SU-DHL-6 (cell line): ENCODE data around the gene HAUS7.

ENCODE experiments used
- H2AFZ ChIP-seq: fragments of 200-600 bp; sonication (generic); 2 replicates; pipeline ENCODE4 v1.6.1; 2014; ENCODE audit warnings: low read depth, mild to moderate bottlenecking, moderate library complexity, mixed read lengths, antibody characterized with exemption, low read length; ENCODE audit not compliant: severe bottlenecking
- H3F3A ChIP-seq: fragments of 200-600 bp; shearing (Covaris generic); 2 replicates; pipeline ENCODE4 v1.6.0; 2016; ENCODE audit warnings: antibody characterized with exemption, mild to moderate bottlenecking; ENCODE audit not compliant: insufficient read depth
- H3K27ac ChIP-seq: fragments of 200-600 bp; sonication (generic); 2 replicates; pipeline ENCODE4 v1.5.1; 2016; ENCODE audit warnings: low read depth, mild to moderate bottlenecking, low read length, moderate library complexity, mixed read lengths
- H3K27me3 ChIP-seq: fragments of 200-600 bp; sonication (generic), shearing (Covaris generic); 2 replicates; pipeline ENCODE4 v1.6.0; 2014; ENCODE audit warnings: mild to moderate bottlenecking, low read length
- H3K36me3 ChIP-seq: fragments of 200-600 bp; sonication (generic); 2 replicates; pipeline ENCODE4 v1.6.1; 2014; ENCODE audit warnings: mild to moderate bottlenecking, low read length, mixed read lengths
- H3K4me2 ChIP-seq: fragments of 300-600, 200-600 bp; shearing (Covaris generic), sonication (generic); 2 replicates; pipeline ENCODE4 v1.6.0; 2014; ENCODE audit warnings: low read length, low read depth, mild to moderate bottlenecking; ENCODE audit not compliant: poor library complexity, severe bottlenecking
- H3K4me3 ChIP-seq: fragments of 200-600 bp; sonication (generic); 2 replicates; pipeline ENCODE4 v1.5.1; 2014; ENCODE audit warnings: antibody characterized with exemption, low read length, mild to moderate bottlenecking, mixed read lengths; ENCODE audit not compliant: insufficient read depth, poor library complexity, severe bottlenecking
- H3K79me2 ChIP-seq: fragments of 200-600 bp; sonication (generic); 2 replicates; pipeline ENCODE4 v1.6.1; 2014; ENCODE audit warnings: mild to moderate bottlenecking, low read length, moderate library complexity; ENCODE audit not compliant: insufficient read depth
- H3K9ac ChIP-seq: fragments of 200-600 bp; sonication (generic); 2 replicates; pipeline ENCODE4 v1.7.0; 2014; ENCODE audit warnings: mild to moderate bottlenecking, low read length
- H3K9me2 ChIP-seq: fragments of 200-600 bp; sonication (generic); replicated peaks from 2 replicates; pipeline ENCODE4 v1.6.1; 2014; ENCODE audit warnings: low read length; ENCODE audit not compliant: insufficient read depth
- H3K9me3 ChIP-seq: fragments of 200-600 bp; sonication (generic); 2 replicates; pipeline ENCODE4 v1.6.1; 2014; ENCODE audit warnings: low read length, mixed read lengths; ENCODE audit not compliant: insufficient read depth
- H4K20me1 ChIP-seq: fragments of 200-600 bp; sonication (generic); 2 replicates; pipeline ENCODE4 v1.6.1; 2014; ENCODE audit warnings: low read depth, mild to moderate bottlenecking, antibody characterized with exemption, low read length, moderate library complexity, mixed read lengths
- CTCF ChIP-seq: fragments of 200-600 bp; sonication (generic); IDR thresholded peaks from one replicate; pipeline ENCODE4 v1.5.1; 2017; ENCODE audit warnings: antibody characterized with exemption, mild to moderate bottlenecking, low read length, moderate library complexity; ENCODE audit not compliant: insufficient read depth, poor library complexity, severe bottlenecking
- EZH2phosphoT487 ChIP-seq: fragments of 200-600 bp; sonication (generic), shearing (Covaris generic); conservative IDR thresholded peaks from 2 replicates; pipeline ENCODE4 v1.6.1; 2018; ENCODE audit warnings: mild to moderate bottlenecking, antibody characterized with exemption, low read length, moderate library complexity, mixed read lengths

HAUS7 gene

DNA sequence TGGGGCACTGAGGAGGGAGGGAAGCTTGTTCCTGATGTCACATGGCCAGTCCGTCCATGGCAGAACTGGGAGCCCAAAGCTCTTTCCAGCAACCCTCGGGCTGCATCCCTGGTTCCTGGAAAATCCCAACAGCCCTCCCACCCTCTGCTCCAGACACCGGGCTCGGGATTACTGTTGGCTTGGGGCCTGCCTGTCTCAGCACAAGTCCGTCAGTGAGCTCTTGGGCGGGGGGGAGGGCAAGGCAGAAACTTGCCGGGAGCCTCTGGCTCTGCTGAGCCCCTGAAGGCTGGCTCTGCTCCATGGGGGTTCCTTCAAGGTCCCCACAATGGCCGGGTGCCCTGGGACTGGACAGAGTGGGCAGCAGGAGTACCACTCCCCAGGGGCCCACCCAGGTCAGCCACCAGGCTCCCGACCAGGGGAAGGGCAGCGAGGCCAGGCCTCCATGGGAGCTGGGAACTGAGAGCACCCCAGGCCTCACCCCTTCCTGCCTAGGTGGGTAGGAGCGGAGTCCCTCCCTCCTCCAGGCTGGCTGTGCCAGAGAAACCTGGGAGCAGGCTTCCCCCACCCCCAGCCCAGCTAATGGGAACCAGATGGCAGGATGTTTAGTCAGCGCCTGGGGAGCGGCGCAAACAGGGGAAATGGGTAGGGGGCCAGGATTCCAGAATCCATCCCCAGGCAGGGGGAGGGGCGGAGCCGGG is 6.4 kb upstream of the HAUS7 start:
- Histone ChIP-seq H3K27me3 (no peaks in the 10 kb centered on the region), H4K20me1 (no peaks in the 10 kb centered on the region), H3K79me2 (no peaks in the 10 kb centered on the region), H3K4me3 (no peak overlapping the region), H3K9me2 (no peaks in the 10 kb centered on the region), H3K9ac (no peak overlapping the region), H3K36me3 (no peaks in the 10 kb centered on the region), H3K27ac (no peak overlapping the region), H3F3A (no peaks in the 10 kb centered on the region), H2AFZ (no peak overlapping the region), H3K9me3 (no peaks in the 10 kb centered on the region), H3K4me2 (no peak overlapping the region)
- TF ChIP-seq CTCF (no peak), EZH2phosphoT487 (no peak)

- Histone ChIP-seq H3K79me2 (no peaks in the 10 kb centered on the region), H4K20me1 (no peaks in the 10 kb centered on the region), H3F3A (no peaks in the 10 kb centered on the region), H3K9ac (no peak overlapping the region), H3K36me3 (no peaks in the 10 kb centered on the region), H3K27ac (no peak overlapping the region), H3K27me3 (no peaks in the 10 kb centered on the region), H3K4me2 (no peak overlapping the region), H3K4me3 (no peak overlapping the region), H2AFZ (no peak overlapping the region), H3K9me3 (no peaks in the 10 kb centered on the region), H3K9me2 (no peaks in the 10 kb centered on the region)
- TF ChIP-seq EZH2phosphoT487: no peak
- no peak for TF ChIP-seq CTCF
Observed at GRCh38 chrX:153475751-153476281, 5.4 kb upstream of the HAUS7 start.

- TF ChIP-seq EZH2phosphoT487 (no peak), CTCF (no peak)
- H3K4me3 ChIP-seq: no peak overlapping the region
- H2AFZ ChIP-seq: no peak overlapping the region
- H3K36me3 ChIP-seq: no peaks in the 10 kb centered on the region
- no peaks in the 10 kb centered on the region for H3K9me2 ChIP-seq
- H3K27ac ChIP-seq: no peak overlapping the region
- H3K9me3 ChIP-seq: no peaks in the 10 kb centered on the region
- no peak overlapping the region for H3K4me2 ChIP-seq
- H3K9ac ChIP-seq: no peak overlapping the region
- no peaks in the 10 kb centered on the region for H3K27me3 ChIP-seq
- H4K20me1 ChIP-seq: no peaks in the 10 kb centered on the region
- H3F3A ChIP-seq: no peaks in the 10 kb centered on the region
- H3K79me2 ChIP-seq: no peaks in the 10 kb centered on the region
Observed at GRCh38 chrX:153475271-153475670, 4.9 kb upstream of the HAUS7 start.
